HepG2 (cell line): ENCODE results near the gene IZUMO4. TPM values are rescaled to one million over a fixed set of nuclear protein-coding genes. Genes with fewer than 3 reads are reported as not detected.
A peak's percentile ranks its signal among the peaks of the same experiment; 100 is the strongest.

Experiments used
- ARNT ChIP-seq: fragments of 450-650 bp; IDR thresholded peaks from 2 replicates; pipeline ENCODE4 v1.6.1; 2017
- BCL3 ChIP-seq: sonication (generic); formaldehyde crosslinking; IDR thresholded peaks from 2 replicates; pipeline ENCODE4 v1.5.1; 2020; ENCODE audit warnings: mild to moderate bottlenecking, missing genetic modification reagents, moderate library complexity
- ETV5 ChIP-seq: IDR thresholded peaks from 2 replicates; pipeline ENCODE4 v1.6.1; 2018; ENCODE audit warnings: missing biosample characterization, missing genetic modification reagents, inconsistent platforms, borderline replicate concordance
- MATR3 ChIP-seq: sonication (generic); formaldehyde crosslinking; IDR thresholded peaks from 2 replicates; pipeline ENCODE4 v1.4.0; 2020; ENCODE audit warnings: missing genetic modification reagents
- PAWR ChIP-seq: sonication (generic); formaldehyde crosslinking; IDR thresholded peaks from 2 replicates; pipeline ENCODE4 v1.4.0; 2020; ENCODE audit warnings: missing genetic modification reagents, mild to moderate bottlenecking, borderline replicate concordance
- POLR2A ChIP-seq, 2 experiments: IDR thresholded peaks; 2 replicates each; pipeline ENCODE4 v1.6.1; 2011; ENCODE audit warnings: low read depth in 2 of 2, low read length in 2 of 2, mild to moderate bottlenecking in 1 of 2, moderate library complexity in 1 of 2; ENCODE audit not compliant: insufficient read depth in 1 of 2
- SETDB1 ChIP-seq: sonication (generic); formaldehyde crosslinking; IDR thresholded peaks from 2 replicates; pipeline ENCODE4 v1.5.1; 2020; ENCODE audit warnings: missing genetic modification reagents, mild to moderate bottlenecking, borderline replicate concordance
- SIX1 ChIP-seq: sonication (generic); formaldehyde crosslinking; IDR thresholded peaks from 2 replicates; pipeline ENCODE4 v1.4.0; 2020; ENCODE audit warnings: missing genetic modification reagents, borderline replicate concordance
- STAT5B ChIP-seq: sonication (generic); formaldehyde crosslinking; IDR thresholded peaks from 2 replicates; pipeline ENCODE4 v1.4.0; 2020; ENCODE audit warnings: missing genetic modification reagents
- TARDBP ChIP-seq: sonication (generic); formaldehyde crosslinking; IDR thresholded peaks from 2 replicates; pipeline ENCODE4 v1.8.0; 2022; ENCODE audit warnings: mild to moderate bottlenecking, missing genetic modification reagents
- ZBTB38 ChIP-seq: sonication (generic); formaldehyde crosslinking; IDR thresholded peaks from 2 replicates; pipeline ENCODE4 v1.5.1; 2020; ENCODE audit warnings: mild to moderate bottlenecking, missing genetic modification reagents
- ZNF280D ChIP-seq: sonication (generic); formaldehyde crosslinking; IDR thresholded peaks from 2 replicates; pipeline ENCODE4 v1.5.1; 2020; ENCODE audit warnings: mild to moderate bottlenecking, missing genetic modification reagents
- ZNF407 ChIP-seq: sonication (generic); formaldehyde crosslinking; IDR thresholded peaks from one replicate; pipeline ENCODE4 v1.5.1; 2020; ENCODE audit warnings: mild to moderate bottlenecking, missing genetic modification reagents; ENCODE audit errors: not compliant biosample characterization
- ZNF672 ChIP-seq: sonication (generic); formaldehyde crosslinking; IDR thresholded peaks from 2 replicates; pipeline ENCODE4 v1.8.1; 2022; ENCODE audit warnings: missing genetic modification reagents
- ZNF704 ChIP-seq: sonication (generic); formaldehyde crosslinking; IDR thresholded peaks from 2 replicates; pipeline ENCODE4 v1.8.1; 2023; ENCODE audit warnings: mild to moderate bottlenecking, inconsistent platforms, moderate library complexity, missing genetic modification reagents, borderline replicate concordance
- ZNF737 ChIP-seq: sonication (generic); formaldehyde crosslinking; IDR thresholded peaks from 2 replicates; pipeline ENCODE4 v1.5.0; 2020; ENCODE audit warnings: missing genetic modification reagents, mild to moderate bottlenecking, borderline replicate concordance
- ZNF75D ChIP-seq: sonication (generic); formaldehyde crosslinking; IDR thresholded peaks from 2 replicates; pipeline ENCODE4 v1.8.1; 2023; ENCODE audit warnings: missing genetic modification reagents, mild to moderate bottlenecking, borderline replicate concordance
- polyA plus RNA-seq, 8 experiments: library from polyadenylated mRNA; depleted of rRNA in 3 of 8; stranded (reverse) in 7 of 8; unstranded in 1 of 8; fragments of >200 nt; fragmentation: Illumina TruSeq in 4 of 8; extraction: Trizol in 4 of 8; gene quantifications; 2 replicates each; pipeline versions ENCODE4 v1.2.1 to v1.2.3, GENCODE V29; 2011 to 2016; ENCODE audit warnings: low read depth in 4 of 8, missing spikeins in 1 of 8, mixed read lengths in 1 of 8; ENCODE audit not compliant: insufficient read depth in 1 of 8
- total RNA-seq, 5 experiments: library from RNA; depleted of rRNA; stranded (reverse); fragments of >200 nt; fragmentation: Illumina TruSeq; extraction: Trizol; gene quantifications; 2 replicates each; pipeline ENCODE4 v1.2.3, GENCODE V29; 2016; ENCODE audit warnings: low read depth in 1 of 5

IZUMO4 gene
- total and polyA plus RNA-seq, 2 of the 13 experiments (the other 11 are each of a cell fraction or from before 2014, with no cell fraction given): 0.77 to 3.9 TPM

- no peak; the same call in 1 of the 2 replicates for TF ChIP-seq BCL3 (CRISPR knock-in tag)
- no peak for TF ChIP-seq SETDB1 (CRISPR knock-in tag)
- TF ChIP-seq ZNF672 (CRISPR knock-in tag): no peak
- no peak for TF ChIP-seq ZNF75D (CRISPR knock-in tag)
- TF ChIP-seq TARDBP (CRISPR knock-in tag): peak; percentile 92
- TF ChIP-seq PAWR (CRISPR knock-in tag): no peak
- TF ChIP-seq ARNT: no peak
- TF ChIP-seq MATR3 (CRISPR knock-in tag): no peak
- TF ChIP-seq ZNF280D: peak; percentile 76; the same call in 1 of the 2 replicates
- 0 out of 2 replicates have a peak, but pooled peaks have one; percentile 27 for TF ChIP-seq STAT5B (CRISPR knock-in tag)
- TF ChIP-seq ZNF737: no peak
- peak; percentile 98 for TF ChIP-seq ZBTB38 (CRISPR knock-in tag)
- no peak for TF ChIP-seq SIX1 (CRISPR knock-in tag)
- no peak for TF ChIP-seq ZNF704 (CRISPR knock-in tag)
- peak in 1 of 2 experiments; percentile 62; a peak in 1 of 4 replicates for TF ChIP-seq POLR2A (IDR thresholded peaks at IDR 0.05; ENCODE audit: insufficient read depth in 1 of 2, low read depth in 2 of 2, low read length in 2 of 2)
- TF ChIP-seq ZNF407 (CRISPR knock-in tag): no peak
- TF ChIP-seq ETV5 (CRISPR knock-in tag): no peak
These were observed 658 bp upstream of the IZUMO4 start, which contains the start of gene MOB3A (continued) for GRCh38 chr19:2096034-2096479.
